H1 (cell line): Measurements from ENCODE around the gene TSPEAR. TPM values are rescaled to one million over a fixed set of nuclear protein-coding genes. Genes with fewer than 3 reads are reported as not detected.

Experiments used
- BACH1 ChIP-seq: IDR thresholded peaks from 2 replicates; pipeline ENCODE4 v1.6.1; 2012; ENCODE audit warnings: low read length, improper control_type of control experiment
- CTBP2 ChIP-seq: IDR thresholded peaks from 2 replicates; pipeline ENCODE4 v1.7.0; 2011; ENCODE audit warnings: borderline replicate concordance, mild to moderate bottlenecking, moderate library complexity, mixed read lengths, low read length; ENCODE audit not compliant: insufficient read depth, insufficient read length
- EP300 ChIP-seq, 2 experiments: IDR thresholded peaks; 1 replicate in 1 of 2; 2 replicates in 1 of 2; pipeline ENCODE4 v1.6.1; 2011 to 2012; ENCODE audit warnings: low read depth in 2 of 2, low read length in 2 of 2, mild to moderate bottlenecking in 2 of 2, borderline replicate concordance in 1 of 2, inconsistent platforms in 1 of 2, moderate library complexity in 1 of 2
- GABPA ChIP-seq: IDR thresholded peaks from 2 replicates; pipeline ENCODE4 v1.6.1; 2011; ENCODE audit warnings: mild to moderate bottlenecking, low read length, moderate library complexity, borderline replicate concordance; ENCODE audit not compliant: insufficient read depth
- JUND ChIP-seq: IDR thresholded peaks from 2 replicates; pipeline ENCODE4 v1.6.1; 2011; ENCODE audit warnings: mild to moderate bottlenecking, improper control_type of control experiment, low read length
- NRF1 ChIP-seq: IDR thresholded peaks from 2 replicates; pipeline ENCODE4 v1.6.1; 2011; ENCODE audit warnings: mild to moderate bottlenecking, low read depth, low read length, improper control_type of control experiment
- PHF8 ChIP-seq: fragments of 200-600 bp; sonication (generic); conservative IDR thresholded peaks from 2 replicates; pipeline ENCODE4 v1.7.1; 2012; ENCODE audit warnings: low read depth, mild to moderate bottlenecking, inconsistent platforms, low read length, moderate library complexity
- POU5F1 ChIP-seq: IDR thresholded peaks from 2 replicates; pipeline ENCODE4 v1.6.1; 2011; ENCODE audit warnings: low read depth, mild to moderate bottlenecking, low read length, moderate library complexity
- SP2 ChIP-seq: IDR thresholded peaks from 2 replicates; pipeline ENCODE4 v1.6.1; 2012; ENCODE audit warnings: mild to moderate bottlenecking, low read length, inconsistent platforms
- polyA plus RNA-seq, 7 experiments: library from polyadenylated mRNA; depleted of rRNA in 3 of 7; stranded (reverse) in 5 of 7; unstranded in 2 of 7; fragments of >200 nt in 5 of 7; fragments of 200-250 nt in 2 of 7; gene quantifications; 1 replicate in 5 of 7; 2 replicates in 1 of 7; 4 replicates in 1 of 7; pipeline versions ENCODE4 v1.2.1 to v1.2.3, GENCODE V29; 2011 to 2013; ENCODE audit warnings: missing spikeins in 2 of 7, mixed read lengths in 2 of 7
- total RNA-seq: library from RNA; stranded (reverse); fragmentation: NEBNext Ultra II Directional; extraction: Animal tissue kit (Norgen Biotek cat#: 25700); gene quantifications from 2 replicates; pipeline ENCODE4 v1.2.1, GENCODE V29; 2021

Gene TSPEAR
- total and polyA plus RNA-seq, 2 of the 8 experiments (the other 6 are each of a cell fraction or from before 2014, with no cell fraction given) = 0.58 to 0.89 TPM

- TF ChIP-seq POU5F1 (no peak), GABPA (no peak), PHF8 (no peak), JUND (no peak), CTBP2 (no peak), EP300 (IDR thresholded peaks at IDR 0.05; ENCODE audit: borderline replicate concordance in 1 of 2, low read depth in 2 of 2, low read length in 2 of 2) (no peak), SP2 (no peak), BACH1 (no peak), NRF1 (no peak)
Measured at GRCh38 chr21:44522753-44523204, 188.6 kb downstream of the TSPEAR start (continued).
